ENCODE measurements around the gene WASF3.
"Not testable (repeated sequence)": the region's sequence is repeated elsewhere in the genome, so short reads cannot be mapped to it uniquely, and the experiment has no call there.

The WASF3 gene

GRCh38 chr13:26719356-26719945, 162.0 kb downstream of the WASF3 start:
- peak; percentile 48 for DNase-seq

GRCh38 chr13:26721251-26722121, 164.0 kb downstream of the WASF3 start:
- no peak for DNase-seq

DNA sequence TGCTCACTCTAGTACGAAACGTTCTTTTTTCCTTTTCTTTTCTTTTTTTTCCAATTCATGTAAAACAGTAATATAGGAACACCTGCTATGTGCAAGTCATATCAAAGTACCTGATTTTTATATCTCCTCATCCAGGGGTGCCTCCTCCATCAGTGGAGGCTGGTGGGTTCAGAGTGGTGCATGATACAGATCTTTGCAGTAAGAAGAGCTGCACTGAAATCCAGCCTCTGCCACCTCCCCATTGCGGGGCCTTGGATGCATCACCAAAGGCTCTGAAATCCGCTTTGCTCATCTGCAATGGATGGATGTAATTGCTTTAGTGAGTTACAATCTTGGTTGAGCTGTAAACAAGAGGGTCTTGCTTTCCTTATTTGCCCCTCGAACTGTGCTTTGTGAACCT, 164.8 kb downstream of the WASF3 start:
- DNase-seq, result no peak

- DNase-seq, result not testable (repeated sequence)
Measured at GRCh38 chr13:26723620-26724019, 166.1 kb downstream of the WASF3 start.

GRCh38 chr13:26726684-26727083, 169.2 kb downstream of the WASF3 start:
- DNase-seq, result no peak

GRCh38 chr13:26727122-26727521, 169.6 kb downstream of the WASF3 start:
- DNase-seq, result no peak

DNA sequence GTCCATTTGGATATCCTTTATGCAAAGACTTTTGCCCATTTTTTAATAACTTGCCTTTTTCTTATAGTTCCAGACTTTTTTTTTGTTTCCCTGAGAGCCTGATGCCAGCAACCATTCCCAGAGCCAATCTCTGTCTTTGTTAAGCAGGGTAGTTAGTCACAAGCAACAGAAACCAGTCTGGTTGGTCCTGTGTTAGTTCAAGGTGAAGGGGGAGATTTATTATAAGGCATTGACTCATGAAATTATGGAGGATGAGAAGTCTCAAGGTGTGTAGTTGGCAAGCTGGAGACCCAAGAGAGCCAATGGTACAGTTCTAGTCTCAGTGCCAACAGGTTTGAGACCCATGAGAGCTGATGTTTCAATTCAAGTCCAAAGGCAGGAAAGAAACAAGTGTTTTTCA, 170.2 kb downstream of the WASF3 start:
- no peak for DNase-seq

- DNase-seq, result no peak
Measured at GRCh38 chr13:26735677-26736076, 178.2 kb downstream of the WASF3 start.

Measured in NCI-H446 treated with DMSO at 0.1 percent for 48 hours (cell line).